Measurements from ENCODE around the gene ADA.

ADA gene

DNA sequence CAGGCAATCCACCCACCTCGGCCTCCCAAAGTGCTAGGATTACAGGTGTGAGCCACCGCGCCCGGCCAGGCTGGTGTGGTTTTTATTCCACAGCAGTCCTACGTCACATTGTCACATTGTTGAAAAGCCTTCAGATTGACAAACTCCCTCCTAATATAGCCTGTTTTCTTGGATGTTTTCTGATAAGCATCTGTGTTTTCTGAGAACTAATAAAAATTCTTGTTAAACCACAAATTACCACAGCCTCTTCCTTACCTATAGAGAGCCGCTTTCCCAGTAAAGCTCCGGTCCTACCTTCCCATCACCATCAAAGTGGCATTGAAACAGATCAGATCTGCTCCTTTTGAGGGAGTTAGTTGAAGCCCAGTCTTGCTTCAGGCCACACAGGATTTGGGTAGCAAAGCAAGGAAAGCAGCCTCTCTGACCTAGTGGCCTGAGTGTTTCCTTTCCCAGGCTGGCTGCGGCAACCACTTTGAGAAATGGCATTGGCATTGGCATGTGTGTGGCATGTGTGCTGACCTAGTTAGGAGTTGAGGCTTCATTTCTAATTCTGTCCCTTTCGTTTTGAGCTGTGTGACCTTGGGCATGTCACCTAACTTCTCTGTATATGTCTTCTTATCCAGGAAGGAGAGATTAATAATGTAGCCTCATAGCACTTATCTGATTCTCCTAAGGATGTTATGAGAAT is 70.8 kb downstream of the ADA start:
- no peak for DNase-seq (ENCODE audit: low spot score)

DNA sequence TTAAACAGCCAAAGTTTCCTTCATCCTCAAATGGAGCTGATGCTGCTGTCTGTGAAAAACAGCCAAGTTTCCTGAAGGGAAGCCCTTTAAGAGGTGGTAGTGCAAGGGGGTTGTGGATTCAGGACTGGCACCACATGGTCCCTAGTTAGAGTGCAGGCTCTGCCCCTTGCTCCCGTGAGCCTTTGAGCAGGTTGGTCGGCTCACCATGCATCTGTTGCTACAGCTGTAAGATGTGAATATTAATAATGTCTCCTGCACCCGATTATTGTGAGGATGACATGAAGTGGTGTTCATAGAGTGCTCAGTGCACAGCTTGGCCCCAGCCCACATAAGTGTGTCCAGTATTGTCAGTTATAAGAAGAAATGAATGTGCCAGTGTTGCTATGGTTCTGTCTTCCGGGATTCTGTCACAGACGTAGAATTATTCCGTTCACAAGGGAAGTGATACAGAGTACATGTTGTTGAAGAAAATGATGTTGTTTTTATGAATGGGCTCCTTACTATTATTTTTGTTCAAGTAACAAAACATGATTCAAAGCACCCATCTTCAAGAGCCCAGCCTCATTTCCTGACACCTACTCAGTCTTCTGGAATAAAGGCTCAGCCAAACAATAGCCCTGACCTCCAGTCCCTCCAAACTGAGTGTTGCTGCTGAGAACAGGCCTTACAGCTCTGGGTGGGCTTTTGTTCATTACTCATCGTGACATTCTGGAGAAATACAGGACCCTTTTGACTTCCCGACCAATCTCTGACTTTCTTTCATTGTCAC is 72.0 kb downstream of the ADA start:
- no peak for DNase-seq (ENCODE audit: low spot score)

DNA sequence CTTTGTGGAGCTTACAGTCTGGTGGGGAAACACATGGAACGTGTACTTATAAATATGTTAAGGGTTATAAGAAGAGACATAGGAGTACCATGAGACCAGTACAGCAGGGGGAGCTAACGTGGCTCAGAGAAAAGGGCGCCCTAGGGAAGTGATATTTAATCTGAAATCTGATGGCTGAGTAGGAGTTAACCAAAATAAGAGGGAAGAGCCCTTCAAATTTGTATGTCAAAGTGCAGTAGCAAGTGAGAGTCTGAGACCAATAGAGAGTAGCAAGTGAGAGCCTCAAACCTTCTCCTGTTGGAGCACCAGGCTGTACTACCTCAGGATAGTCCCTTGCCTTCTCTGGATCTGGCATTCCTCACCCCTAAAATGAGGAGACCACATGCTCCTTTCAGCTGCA is 75.2 kb downstream of the ADA start:
- no peak for DNase-seq (ENCODE audit: low spot score)

DNA sequence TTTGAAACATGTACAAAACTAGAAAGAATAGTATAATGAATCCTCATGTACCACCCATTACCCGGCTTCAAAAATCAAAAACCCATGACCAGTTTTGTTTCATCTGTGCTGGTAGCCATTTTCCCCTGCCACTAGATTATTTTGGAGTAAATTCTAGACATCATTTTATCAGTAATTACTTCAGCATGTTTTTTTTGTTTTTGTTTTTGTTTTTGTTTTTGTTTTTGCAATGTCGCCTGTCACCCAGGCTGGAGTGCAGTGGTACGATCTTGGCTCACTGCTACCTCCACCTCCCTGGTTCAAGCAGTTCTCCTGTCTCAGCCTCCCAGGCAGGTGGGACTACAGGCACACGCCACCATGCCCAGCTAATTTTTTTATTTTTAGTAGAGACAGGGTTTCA is 77.1 kb downstream of the ADA start:
- no peak for DNase-seq (ENCODE audit: low spot score)

DNA sequence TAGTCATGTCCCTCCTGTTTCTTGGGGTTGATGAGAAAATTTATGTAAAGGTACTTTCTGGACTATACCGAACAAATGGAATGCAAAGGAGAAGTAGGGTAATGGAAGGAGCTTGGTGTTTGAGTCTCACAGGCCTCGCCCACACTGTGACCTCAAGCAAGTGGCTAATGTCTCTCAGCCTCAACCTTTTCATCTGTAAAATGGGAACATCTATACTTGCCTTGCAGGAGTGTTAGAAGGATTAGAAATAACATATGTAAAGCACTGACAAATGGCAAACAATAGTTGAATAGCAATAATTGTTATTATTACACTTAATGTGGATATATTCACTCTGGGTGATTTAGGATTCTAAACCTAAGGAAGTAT is 78.0 kb downstream of the ADA start:
- DNase-seq (ENCODE audit: low spot score) = no peak

DNA sequence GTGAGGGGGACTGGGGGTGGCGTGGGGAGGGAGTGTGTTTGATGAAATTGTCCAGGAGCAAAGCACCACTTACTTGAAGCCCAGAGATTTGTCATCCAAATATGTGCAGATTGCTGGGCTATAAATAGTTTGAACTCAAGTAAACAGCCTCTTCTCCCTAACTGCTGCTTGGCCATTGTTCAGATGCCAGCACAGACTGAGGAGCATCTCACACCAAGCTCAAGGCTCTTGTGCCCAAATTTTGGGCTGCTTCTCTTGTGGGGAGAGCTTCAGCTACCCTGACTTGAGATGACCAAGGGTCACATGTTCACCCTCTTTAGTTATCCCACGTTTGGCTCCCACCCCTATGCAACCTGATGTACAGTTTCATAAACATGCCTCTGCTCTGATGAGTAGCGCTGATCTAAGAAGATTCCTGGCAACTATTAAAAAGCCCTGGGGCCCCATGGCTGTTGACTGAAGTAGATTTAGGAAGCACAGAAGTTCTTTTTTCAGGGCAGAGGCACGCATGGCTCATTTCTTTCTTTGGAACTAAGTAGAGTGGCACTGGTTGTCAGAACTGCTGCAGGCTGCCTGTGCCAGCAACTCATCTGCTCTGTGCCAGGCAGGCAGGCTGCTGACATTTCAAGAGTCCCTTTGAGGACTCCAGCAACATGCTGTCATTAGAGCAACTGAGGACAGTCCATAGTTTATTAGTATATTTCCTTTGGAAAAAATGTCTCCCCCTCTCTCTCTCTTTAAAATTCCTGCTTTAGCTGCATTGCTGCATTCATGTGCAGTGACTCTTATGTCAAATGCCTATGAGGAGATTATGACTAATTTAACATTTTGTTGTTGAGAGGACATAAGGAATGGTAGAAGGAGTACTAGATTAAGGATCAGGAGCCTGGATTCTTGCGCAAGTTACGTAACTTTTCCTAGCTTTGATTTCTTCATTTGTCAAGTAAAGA is 78.7 kb downstream of the ADA start:
- no peak for DNase-seq (ENCODE audit: low spot score)

GRCh38 chr20:44571362-44571988 is 80.0 kb downstream of the ADA start:
- no peak for DNase-seq (ENCODE audit: low spot score)

DNA sequence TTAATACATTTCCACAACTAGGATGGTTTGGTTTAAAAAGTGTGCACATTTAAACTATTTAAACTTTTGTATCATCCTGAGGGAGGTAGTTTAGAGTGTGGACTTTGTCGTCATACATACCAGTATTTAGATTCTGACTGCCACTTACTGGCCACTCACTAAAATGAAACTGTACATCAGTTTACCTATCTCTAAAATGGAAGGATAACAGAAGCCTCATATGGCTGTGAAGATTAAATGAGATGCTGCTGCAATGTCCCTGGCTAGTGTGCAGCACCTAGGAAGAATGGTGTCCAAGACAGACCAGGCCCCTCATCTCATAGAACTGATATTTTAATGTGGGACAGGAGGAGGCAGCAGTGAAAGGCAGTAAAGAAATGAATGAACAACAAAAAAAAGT is 81.1 kb downstream of the ADA start:
- DNase-seq (ENCODE audit: low spot score) = no peak
